BJ (cell line): ENCODE results near the gene OR2F1. TPM values are rescaled to one million over a fixed set of nuclear protein-coding genes. Genes with fewer than 3 reads are reported as not detected.

Experiments used
- CTCF ChIA-PET: fragments of 350-600 bp; formaldehyde crosslinking; extraction: SDS; loops from one replicate; lab custom pipeline; 2021; ENCODE audit warnings: antibody characterized with exemption, inconsistent platforms; lab: Yijun Ruan, JAX
- POLR2A ChIA-PET: fragments of 300-600 bp; sonication (Branson Sonifier 250); formaldehyde crosslinking; extraction: SDS; loops from one replicate; lab custom pipeline; 2021; ENCODE audit warnings: antibody characterized with exemption; lab: Charles Lee
- DNase-seq: peaks from one replicate; pipeline ENCODE4 v3.0.0-alpha.2; 2011; ENCODE audit warnings: low read depth
- H3K27me3 ChIP-seq: 2 replicates; pipeline ENCODE4 v1.6.0; 2011; ENCODE audit warnings: low read length; ENCODE audit not compliant: control insufficient read depth, insufficient read depth
- H3K36me3 ChIP-seq: 2 replicates; pipeline ENCODE4 v1.5.1; 2011; ENCODE audit warnings: low read length; ENCODE audit not compliant: control insufficient read depth, insufficient read depth
- H3K4me3 ChIP-seq: 2 replicates; pipeline ENCODE4 v1.5.1; 2011; ENCODE audit warnings: low read depth, mild to moderate bottlenecking, control low read depth, low read length
- CTCF ChIP-seq: IDR thresholded peaks from 2 replicates; pipeline ENCODE4 v1.5.1; 2011; ENCODE audit warnings: low read depth, mild to moderate bottlenecking, control low read depth, inconsistent platforms, low read length, moderate library complexity; ENCODE audit not compliant: insufficient read depth
- polyA plus RNA-seq: library from polyadenylated mRNA; depleted of rRNA; stranded (reverse); fragments of >200 nt; gene quantifications from 2 replicates; pipeline ENCODE4 v1.2.3, GENCODE V29; 2011

Gene OR2F1
- polyA plus RNA-seq, 1 experiment = not detected

GRCh38 chr7:143965280-143965679 is 10.6 kb downstream of the OR2F1 start:
- Histone ChIP-seq H3K27me3 (no peaks in the 10 kb centered on the region), H3K4me3 (no peak overlapping the region), H3K36me3 (no peaks in the 10 kb centered on the region)
- ChIA-PET CTCF (interaction anchor here (0.6 kb wide), 1 partner anchor 9 kb away, joined by 3 read pairs; no protein-coding TSS in a partner anchor), POLR2A (no interaction called here)
- DNase-seq = no peak
- no peak for TF ChIP-seq CTCF

DNA sequence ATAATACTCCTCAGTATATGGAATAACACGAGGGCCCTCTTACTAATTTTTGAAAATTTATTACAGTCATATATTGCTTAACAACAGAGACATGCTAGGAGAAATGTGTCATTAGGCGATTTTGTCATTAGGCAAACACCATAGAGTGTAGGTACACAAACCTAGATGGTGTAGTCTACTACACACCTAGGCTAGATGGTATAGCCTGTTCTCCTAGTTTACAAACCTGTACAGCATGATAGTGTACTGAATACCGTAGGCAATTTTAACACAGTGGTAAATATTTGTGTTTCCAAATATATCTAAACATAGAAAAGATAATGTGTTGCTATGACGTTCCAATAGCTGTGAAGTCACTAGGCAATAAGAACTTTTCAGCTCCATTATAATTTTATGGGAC is 12.8 kb downstream of the OR2F1 start:
- no peak for TF ChIP-seq CTCF
- H3K36me3 ChIP-seq = no peaks in the 10 kb centered on the region
- ChIA-PET POLR2A (no interaction called here), CTCF (no interaction called here)
- no peak overlapping the region for H3K4me3 ChIP-seq
- no peaks in the 10 kb centered on the region for H3K27me3 ChIP-seq
- DNase-seq = no peak

GRCh38 chr7:143973870-143974416 is 19.3 kb downstream of the OR2F1 start:
- ChIA-PET CTCF (interaction anchor here (0.6 to 1.1 kb wide), 4 partner anchors 8 to 73 kb away, joined by 3 to 4 read pairs (median 3); no protein-coding TSS in a partner anchor), POLR2A (no interaction called here)

DNA sequence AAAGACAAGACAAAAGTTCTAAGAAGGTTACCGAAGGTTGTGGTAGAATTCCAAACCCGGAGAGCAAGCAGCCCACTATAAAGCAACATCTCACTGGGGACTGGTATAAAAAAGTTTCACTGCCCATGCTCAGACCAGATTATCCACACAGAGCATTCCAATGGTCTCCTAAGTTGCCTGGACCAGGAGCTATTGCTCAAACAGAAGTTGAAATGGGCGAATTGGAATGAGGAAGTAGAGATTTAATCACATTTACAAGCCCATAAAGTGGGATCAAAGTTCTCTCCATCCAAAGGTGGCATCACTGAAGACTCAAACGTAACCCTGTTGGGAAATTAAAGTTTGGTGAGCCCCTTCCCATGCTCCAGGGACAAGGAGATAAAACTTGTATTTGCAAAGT is 19.8 kb downstream of the OR2F1 start:
- ChIA-PET CTCF (interaction anchor here (0.6 to 1.1 kb wide), 3 partner anchors 27 to 73 kb away, joined by 3 to 4 read pairs (median 3); no protein-coding TSS in a partner anchor), POLR2A (no interaction called here)
- Histone ChIP-seq H3K4me3 (no peak overlapping the region), H3K27me3 (no peaks in the 10 kb centered on the region), H3K36me3 (no peaks in the 10 kb centered on the region)
- DNase-seq = peak; percentile 10
- TF ChIP-seq CTCF = no peak

More at GRCh38 chr7:143973870-143974416, 19.3 kb downstream of the OR2F1 start:
- DNase-seq = no peak
- H3K27me3 ChIP-seq = no peaks in the 10 kb centered on the region
- no peak for TF ChIP-seq CTCF
- no peaks in the 10 kb centered on the region for H3K36me3 ChIP-seq
- no peak overlapping the region for H3K4me3 ChIP-seq

GRCh38 chr7:143975617-143976016 is 21.0 kb downstream of the OR2F1 start:
- no peak for DNase-seq
- ChIA-PET POLR2A (no interaction called here), CTCF (no interaction called here)
- no peak for TF ChIP-seq CTCF
- no peak overlapping the region for H3K4me3 ChIP-seq
- H3K36me3 ChIP-seq = no peaks in the 10 kb centered on the region
- H3K27me3 ChIP-seq = no peaks in the 10 kb centered on the region
